Measurements from ENCODE around the gene SH3PXD2A. TPM values are rescaled to one million over a fixed set of nuclear protein-coding genes. Genes with fewer than 3 reads are reported as not detected.
"Not testable (repeated sequence)": the region's sequence is repeated elsewhere in the genome, so short reads cannot be mapped to it uniquely, and the experiment has no call there.

The SH3PXD2A gene
- total RNA-seq, 2 donors from 2014 or later: 48.5 to 49.4 TPM

DNA sequence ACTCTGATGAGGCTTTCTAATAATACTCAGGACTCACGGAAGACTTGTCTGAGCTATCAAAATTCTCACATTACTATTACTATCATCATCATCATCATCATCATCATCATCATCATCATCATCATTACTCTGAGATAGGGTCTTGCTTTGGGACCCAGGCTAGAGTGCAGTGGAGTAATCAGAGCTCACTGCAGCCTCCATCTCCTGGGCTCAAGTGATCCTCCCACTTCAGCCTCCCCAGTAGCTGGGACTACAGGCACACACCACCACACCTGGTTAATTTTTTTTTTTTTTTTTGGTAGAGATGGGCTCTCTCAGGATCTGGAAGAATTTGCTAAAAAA is 249.3 kb downstream of the SH3PXD2A start:
- intact Hi-C loops (cut with DNase I, micrococcal nuclease): loop anchor here in 1 of 2 donors (10.0 kb wide), 1 partner anchor 79 kb away; no protein-coding TSS in a partner anchor
- ATAC-seq, DNase-seq: not testable (repeated sequence)

DNA sequence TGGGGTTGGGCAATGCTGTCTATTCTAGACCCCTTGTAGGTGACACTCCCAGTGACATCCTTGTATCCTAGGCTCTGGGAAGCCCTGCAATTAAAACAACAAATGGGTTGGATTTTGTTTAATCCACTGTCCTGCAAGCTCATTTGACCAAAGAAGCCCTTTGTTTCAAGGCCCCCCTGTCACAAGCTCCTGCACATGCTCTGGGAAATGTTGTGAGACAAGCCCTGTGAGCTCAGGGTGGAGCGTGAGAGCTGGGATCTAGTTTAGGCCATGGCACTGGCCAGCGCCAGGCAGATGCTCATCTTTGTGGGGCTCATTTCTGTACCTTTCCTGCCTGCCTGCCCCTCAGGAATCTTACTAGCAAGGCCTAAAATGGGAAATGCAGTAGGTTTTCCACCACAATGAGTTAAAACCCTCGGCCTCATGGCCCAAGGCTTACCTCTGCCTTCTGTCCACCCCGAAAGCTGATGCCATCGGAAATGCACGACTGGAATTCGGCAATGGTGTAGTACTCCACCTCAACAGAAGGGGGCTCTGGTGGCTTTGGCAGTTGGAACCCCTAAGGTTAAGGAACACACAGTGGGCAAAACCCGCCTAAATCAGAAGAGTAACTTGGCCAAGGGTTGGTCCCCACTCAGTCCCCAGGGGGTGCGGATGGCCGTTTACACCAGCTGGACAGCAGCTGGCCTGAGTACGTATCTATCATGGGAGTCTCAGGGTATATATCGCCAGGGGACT is 249.8 kb downstream of the SH3PXD2A start:
- intact Hi-C loops (cut with DNase I, micrococcal nuclease): loop anchor here in 1 of 2 donors (10.0 kb wide), 1 partner anchor 79 kb away; no protein-coding TSS in a partner anchor
- peak in 1 of 2 donors; percentile 47 for DNase-seq
- peak; percentile 26 for ATAC-seq

DNA sequence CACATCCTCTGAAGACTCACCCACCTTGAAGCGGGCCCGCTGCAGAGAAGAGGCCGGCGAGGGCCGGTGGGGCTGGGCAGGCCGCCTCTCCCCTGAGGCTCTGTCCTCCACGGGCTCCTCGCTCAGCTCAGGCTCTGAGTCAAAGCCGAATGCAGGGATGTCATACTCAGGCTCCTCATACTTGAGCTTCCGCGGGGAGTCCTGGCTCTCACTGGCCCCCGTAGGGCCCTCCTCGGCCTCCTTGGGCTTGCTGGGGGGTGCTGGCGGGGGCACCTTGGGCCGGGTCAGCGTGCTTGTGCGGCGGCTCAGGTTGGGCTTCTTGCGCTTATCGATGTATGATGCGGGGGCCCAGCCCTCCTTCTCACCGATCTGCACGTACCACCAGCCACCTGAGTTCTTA is 252.0 kb downstream of the SH3PXD2A start:
- intact Hi-C loops (cut with DNase I, micrococcal nuclease): loop anchor here in 1 of 2 donors (10.0 kb wide), 1 partner anchor 81 kb away; no protein-coding TSS in a partner anchor
- DNase-seq (no peak), ATAC-seq (no peak)

DNA sequence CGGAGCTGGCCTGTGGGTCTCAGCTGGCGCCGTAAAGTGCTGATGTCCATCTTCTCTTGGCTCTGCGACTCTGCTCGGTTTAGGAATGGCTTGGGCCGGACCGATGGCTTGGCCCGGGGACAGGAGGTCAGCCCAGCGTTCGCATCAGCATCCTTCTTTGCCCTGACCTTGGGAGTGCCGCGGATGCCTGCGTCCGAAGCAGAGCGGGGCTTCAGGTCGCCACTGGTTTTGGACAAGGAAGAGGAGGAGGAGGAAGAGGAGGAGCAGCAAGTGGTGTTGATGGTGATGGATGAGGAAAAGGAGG is 252.6 kb downstream of the SH3PXD2A start:
- intact Hi-C loops (cut with DNase I, micrococcal nuclease): loop anchor here in 1 of 2 donors (10.0 kb wide), 1 partner anchor 82 kb away; no protein-coding TSS in a partner anchor
- ATAC-seq: no peak
- DNase-seq: no peak

DNA sequence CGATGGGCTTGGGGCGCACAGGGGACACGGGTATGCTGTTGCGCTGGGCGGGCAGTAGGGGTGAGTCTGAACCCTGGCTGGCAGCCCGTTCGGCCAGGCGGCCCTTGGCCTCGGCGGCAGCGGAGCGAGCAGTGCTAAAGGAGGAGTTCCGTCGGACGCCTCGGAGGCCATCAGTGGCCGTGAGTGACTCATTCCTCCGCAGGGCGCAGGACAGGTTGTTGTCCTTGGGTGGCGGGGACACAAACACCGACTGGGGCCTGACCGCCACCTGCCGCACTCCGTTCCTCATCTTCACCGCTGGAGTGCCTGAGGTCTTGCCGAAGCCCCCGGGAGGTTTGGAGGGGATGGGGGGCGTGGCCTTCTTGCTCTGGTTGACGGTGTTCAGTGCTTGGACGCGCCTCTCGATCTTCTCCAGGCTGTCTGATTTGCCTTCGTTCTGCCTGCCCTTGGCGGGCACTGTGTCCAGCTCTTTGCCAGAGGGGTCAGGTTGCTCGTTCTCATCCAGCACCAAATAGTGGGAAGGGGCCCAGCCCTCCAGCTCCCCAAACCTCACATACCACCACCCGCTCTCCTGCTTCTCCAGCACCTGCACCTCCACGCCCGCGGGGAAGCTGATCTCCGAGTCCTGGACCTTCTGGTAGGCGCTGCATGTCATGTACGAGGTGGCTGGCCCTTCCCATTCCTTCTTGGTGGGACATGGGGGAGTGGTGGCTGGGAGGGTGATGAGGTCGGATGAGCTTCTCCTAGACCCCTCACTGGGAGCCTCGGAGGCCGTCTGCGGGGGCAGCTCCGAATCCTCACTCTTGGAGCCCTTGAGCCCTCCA is 253.1 kb downstream of the SH3PXD2A start:
- ATAC-seq (no peak), DNase-seq (no peak)
- intact Hi-C loops (cut with DNase I, micrococcal nuclease): loop anchor here in 1 of 2 donors (10.0 kb wide), 1 partner anchor 83 kb away; no protein-coding TSS in a partner anchor

DNA sequence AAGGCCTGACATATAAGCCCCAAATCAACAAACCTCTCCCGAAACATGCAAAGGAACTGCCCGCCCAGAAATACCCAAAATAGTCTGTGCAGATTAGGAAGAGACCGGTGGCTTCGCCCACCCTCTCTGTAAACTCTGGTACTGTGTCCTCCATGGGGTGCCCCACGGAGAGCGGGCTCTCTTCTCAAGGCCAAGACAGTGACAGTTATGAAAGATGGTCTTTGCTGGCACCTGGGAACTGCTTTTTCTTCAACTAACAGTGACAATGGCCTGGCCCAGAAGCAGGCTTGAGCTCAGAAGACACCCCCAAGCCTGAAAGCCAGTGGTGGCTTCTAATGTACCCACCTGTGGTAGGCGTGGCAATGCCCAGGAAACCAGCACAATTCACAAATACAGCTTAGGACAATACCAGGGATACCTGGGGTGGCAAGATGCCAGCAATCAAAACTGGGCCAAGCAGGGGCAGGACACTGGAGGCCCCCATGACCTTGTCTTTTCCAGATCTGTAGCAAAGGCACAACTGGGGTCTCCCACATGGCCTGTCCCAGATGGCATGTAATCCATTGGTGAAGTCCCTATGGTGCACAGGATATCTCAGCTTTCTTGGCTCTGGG is 254.3 kb downstream of the SH3PXD2A start:
- ATAC-seq (no peak), DNase-seq (no peak)
- intact Hi-C loops (cut with DNase I, micrococcal nuclease): loop anchor here in 1 of 2 donors (10.0 kb wide), 1 partner anchor 84 kb away; no protein-coding TSS in a partner anchor

DNA sequence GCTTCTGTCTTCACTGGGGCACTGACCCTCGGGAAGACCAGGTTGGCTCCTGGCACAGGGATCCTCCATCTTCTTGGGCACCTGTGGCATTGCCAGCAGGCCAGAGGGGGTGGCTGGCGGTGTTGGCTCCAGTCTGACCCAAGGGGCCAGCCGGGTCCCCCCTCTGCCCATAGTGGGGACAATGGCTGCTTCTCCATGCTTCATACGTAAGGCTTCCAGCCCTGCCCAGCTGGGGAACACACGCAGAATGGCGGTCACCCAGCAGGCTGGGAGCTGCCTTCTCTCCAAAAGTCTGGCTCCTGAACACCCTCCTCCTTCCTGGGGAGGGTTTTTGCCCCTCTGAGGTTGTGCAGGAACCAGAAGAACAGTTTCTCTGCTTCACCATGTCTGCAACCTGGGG is 255.1 kb downstream of the SH3PXD2A start:
- intact Hi-C loops (cut with DNase I, micrococcal nuclease): loop anchor here in 1 of 2 donors (10.0 kb wide), 1 partner anchor 84 kb away; no protein-coding TSS in a partner anchor
- ATAC-seq (no peak), DNase-seq (no peak)

DNA sequence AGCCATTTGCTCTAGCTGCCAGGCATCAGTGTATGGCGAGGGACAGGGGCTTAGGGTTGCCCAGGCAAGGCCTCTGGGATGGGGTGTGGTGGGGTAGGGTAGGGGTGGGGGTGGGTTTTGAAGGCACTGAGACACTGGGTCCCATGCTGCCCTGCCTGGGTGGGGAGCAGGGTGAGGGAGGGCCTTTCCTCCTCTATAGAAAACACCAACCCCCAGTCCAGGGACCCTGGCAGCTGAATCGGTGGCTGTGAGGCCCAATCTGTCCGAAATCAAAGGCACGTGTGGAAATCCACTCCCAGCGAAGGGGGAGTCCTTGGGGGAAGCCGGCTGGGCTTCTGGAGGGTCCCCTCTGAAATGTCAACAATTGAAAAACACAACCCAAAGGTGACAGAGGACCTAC is 255.5 kb downstream of the SH3PXD2A start:
- intact Hi-C loops (cut with DNase I, micrococcal nuclease): loop anchor here (5.0 to 10.0 kb wide), 2 partner anchors 85 to 87 kb away; no protein-coding TSS in a partner anchor
- ATAC-seq (no peak), DNase-seq (no peak)

DNA sequence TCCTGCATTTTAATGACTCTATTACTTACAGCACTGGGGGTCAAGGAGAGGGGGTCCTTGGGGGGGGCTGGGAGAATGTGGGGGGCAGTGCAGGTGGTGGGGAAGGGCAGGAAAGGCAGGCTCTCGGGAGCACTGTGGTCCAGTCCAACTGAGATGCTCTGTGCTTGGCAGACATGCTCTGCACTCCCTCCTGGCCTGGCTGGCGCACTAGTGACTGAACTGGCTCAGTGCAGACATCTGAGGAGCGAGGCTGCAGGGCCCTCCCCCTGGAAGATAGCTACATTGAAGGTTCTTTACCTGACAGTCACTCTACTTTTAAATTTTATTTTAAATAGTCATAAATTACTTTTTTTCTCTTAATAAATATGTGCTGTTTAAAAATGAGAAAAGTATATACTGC is 256.2 kb downstream of the SH3PXD2A start:
- DNase-seq: no peak
- peak; percentile 13 for ATAC-seq
- intact Hi-C loops (cut with DNase I, micrococcal nuclease): loop anchor here in 1 of 2 donors (5.0 kb wide), 1 partner anchor 88 kb away; no protein-coding TSS in a partner anchor

DNA sequence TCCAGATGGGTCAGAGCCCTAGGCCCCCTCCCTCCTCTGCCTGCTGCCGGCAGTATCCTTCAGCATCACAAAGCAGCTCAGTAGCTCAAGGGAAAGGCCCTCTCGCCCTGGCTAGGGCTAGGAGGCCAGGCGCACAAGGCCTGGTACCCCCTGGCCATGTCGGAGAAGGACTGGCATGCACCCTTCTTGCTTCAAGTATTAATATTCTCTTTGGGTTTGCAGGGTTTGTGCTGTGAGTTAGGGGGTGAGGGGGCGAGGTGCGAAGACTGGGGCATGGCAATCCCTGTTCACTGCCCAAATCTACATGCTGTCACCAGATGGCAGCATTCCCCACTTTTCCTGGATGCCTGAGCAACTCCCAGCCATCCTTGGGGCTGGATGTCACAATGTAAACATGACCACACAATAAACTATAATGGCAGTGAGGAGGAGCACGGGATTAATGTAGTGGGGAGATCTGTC is 256.7 kb downstream of the SH3PXD2A start:
- intact Hi-C loops (cut with DNase I, micrococcal nuclease): loop anchor here in 1 of 2 donors (5.0 kb wide), 1 partner anchor 89 kb away; no protein-coding TSS in a partner anchor
- DNase-seq: peak; percentile 59 to 73

DNA sequence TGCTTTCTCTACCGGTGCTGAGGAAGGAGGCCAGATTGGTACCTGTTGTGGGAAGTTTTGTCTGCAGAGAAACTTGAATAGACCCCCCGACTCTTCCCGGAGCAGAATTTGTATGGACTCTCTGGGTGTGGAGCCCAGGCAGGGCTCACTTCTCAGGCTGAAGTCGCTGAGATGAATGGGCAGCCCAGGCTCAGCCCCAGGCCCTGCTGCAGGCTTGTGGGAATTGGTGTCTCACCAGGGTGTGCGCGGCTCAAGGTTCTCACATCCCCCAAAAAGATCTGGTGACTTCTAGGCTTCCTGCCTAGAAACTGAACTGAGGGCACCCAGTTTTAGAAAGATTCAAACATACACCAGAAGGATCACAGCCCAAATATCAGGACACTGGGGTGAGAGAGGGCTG is 258.4 kb downstream of the SH3PXD2A start:
- intact Hi-C loops (cut with DNase I, micrococcal nuclease): loop anchor here in 1 of 2 donors (5.0 kb wide), 1 partner anchor 90 kb away; no protein-coding TSS in a partner anchor
- DNase-seq (no peak), ATAC-seq (no peak)

More for the DNA sequence above, 256.7 kb downstream of the SH3PXD2A start:
- peak; percentile 79 for ATAC-seq

DNA sequence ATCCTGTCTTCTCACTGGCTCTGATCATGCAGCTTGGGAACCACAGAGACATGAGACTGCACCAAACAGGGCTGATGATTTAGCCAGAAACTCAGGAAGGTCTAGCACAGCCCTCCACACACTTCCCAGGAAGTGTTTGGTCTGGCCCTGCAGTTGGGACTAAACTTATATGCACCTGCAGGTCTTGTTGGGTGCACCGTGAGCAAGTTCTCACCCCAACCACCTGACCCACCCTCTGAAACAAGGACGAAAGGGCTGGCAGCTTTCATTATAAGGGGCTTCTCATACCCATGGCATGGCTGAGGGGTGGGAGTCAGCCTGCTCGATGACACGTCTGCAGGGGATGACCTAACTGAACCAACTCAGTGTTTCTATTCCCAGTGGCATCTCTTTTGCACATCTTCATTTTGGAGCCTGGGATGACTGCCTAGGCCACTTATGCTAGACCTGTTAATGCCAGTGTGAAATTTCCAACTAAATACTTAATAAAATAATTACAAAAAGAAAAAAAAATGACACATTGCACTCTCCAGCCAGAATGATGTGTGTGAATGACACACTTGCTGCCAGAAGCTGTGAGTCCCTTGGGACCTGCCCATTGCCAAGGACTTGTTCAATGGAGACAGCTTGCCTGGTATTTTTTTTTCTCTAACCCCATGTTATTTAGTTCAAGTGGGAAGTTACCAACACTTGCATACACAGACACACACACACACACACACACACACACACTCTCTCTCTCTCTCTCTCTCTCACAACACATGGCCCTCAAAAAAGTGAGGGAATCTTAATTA is 259.2 kb downstream of the SH3PXD2A start:
- intact Hi-C loops (cut with DNase I, micrococcal nuclease): loop anchor here in 1 of 2 donors (5.0 kb wide), 1 partner anchor 91 kb away; no protein-coding TSS in a partner anchor
- no peak for DNase-seq
- no peak for ATAC-seq

DNA sequence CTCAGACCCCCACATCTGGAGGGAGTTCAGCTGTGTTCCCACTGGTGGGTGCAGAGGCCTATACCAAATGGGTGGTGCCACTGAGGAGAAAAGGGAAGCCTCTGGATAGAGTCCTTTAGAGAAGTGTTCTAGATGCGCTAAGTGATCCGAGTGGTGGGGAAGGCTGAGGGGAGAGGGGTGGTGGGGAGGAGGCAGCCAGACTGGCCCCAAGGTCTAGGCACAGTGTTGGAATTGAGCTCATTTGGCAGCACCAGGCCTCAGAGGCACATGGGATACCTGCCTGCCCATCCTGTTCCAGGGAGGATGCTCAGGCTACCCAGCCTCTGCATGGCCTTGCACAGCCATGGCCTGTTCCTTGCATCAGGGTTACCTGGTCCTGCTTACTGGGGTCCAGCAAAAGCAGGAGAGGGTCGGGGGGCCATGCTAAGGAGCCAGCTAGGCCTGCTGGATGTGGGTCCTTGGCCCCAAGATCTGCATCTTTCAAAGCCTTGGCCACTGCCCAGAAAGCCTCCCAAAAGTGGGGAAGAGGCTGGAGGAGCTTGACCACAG is 262.3 kb downstream of the SH3PXD2A start:
- ATAC-seq: peak; percentile 12
- intact Hi-C loops (cut with DNase I, micrococcal nuclease): no loop called here
- DNase-seq: no peak

DNA sequence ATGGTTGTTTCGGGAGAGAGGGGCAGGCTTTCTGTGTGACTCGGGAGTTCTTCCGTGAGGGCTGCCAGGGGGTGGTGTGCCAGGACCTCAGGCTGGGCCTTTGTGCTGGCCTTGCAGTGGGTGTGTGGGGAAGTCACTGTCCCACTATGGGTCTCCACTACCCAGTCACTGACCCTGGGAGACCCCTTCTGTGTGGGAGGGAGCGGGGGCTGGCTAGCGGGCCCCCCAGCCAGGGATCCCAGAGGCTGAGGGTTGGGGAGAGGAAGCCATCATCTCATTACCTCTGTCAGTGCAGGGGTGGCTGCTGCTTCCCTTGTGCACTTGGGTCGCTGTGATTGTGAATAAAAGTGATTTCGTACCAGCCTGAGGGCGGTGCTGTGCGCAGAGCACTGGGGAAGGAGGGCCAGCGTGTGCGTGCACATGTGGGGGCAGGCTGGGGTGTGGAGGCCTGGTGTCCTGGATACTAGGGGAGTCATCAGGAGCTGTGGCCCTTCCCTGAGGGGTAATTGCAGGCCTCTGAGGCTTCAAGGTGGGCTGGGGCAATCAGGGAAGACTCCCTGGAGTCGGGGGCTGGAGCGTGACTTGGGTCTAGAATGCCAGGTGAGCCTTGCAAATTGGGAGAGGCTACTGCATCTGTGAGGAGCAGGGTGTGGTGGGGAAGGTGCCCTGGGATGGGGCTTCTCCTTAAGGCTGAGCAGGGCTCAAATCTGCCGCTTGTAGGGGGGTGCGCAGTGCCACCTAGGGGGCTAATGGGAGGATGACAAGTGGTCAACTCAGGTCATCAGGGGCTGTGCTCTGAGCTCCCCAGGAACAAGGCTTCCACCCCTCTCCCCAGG is 263.0 kb downstream of the SH3PXD2A start:
- ATAC-seq: peak; percentile 48
- DNase-seq: peak in 1 of 2 donors; percentile 35
- intact Hi-C loops (cut with DNase I, micrococcal nuclease): no loop called here

DNA sequence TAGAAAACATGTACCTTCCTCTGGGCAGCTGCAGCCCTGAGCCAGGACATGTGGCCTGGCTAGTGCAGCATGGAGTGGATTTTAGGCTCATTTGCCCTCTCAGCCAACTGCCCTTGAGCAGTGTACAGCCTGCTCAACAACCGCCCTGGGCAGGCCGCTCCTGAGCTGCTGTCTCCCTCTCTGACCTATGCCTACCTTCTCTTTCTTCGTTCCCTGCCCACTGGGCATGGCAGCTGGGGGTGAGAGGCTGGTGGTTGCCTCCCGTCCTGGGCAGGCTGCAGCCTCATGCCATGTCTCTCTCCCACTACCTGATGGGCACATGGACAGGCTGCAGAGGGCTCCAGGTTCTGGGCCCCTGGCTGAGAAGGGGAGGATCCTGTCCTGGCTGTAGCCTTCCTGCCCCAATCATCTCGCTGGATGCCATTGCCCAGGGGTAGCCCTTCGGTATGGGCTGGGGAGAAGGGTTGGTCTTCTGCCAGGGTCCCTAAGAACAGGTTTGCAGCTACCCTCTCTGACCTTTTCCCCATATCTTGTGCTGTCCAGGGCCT is 264.6 kb downstream of the SH3PXD2A start:
- intact Hi-C loops (cut with DNase I, micrococcal nuclease): no loop called here
- ATAC-seq (no peak), DNase-seq (no peak)

DNA sequence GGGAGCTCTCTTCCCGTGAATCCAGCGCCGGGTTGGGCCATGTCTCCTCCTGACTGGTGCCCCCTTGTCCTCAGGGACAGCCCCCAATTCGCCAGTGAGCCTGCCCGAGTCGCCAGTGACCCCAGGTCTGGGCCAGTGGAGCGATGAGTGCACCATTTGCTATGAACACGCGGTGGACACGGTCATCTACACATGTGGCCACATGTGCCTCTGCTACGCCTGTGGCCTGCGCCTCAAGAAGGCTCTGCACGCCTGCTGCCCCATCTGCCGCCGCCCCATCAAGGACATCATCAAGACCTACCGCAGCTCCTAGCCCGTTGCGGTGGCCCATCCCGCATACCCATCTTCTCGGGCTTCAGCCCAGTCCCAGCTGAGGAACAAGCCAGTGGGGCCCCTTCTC is 265.3 kb downstream of the SH3PXD2A start:
- DNase-seq: no peak
- intact Hi-C loops (cut with DNase I, micrococcal nuclease): no loop called here
- no peak for ATAC-seq

Data from left colon (tissue), 2 donors.